Endothelial cell of umbilical vein (primary cell): ENCODE measurements around the gene NLRP3.

Experiments
- CTCF ChIP-seq, 2 donors: IDR thresholded peaks; 1 replicate in 1 of 2; 2 replicates in 1 of 2; pipeline ENCODE4 v1.5.1; 2011; ENCODE audit warnings: low read length in 2 of 2, mild to moderate bottlenecking in 2 of 2, moderate library complexity in 2 of 2, control low read depth in 1 of 2, inconsistent platforms in 1 of 2, low read depth in 1 of 2; ENCODE audit not compliant: insufficient read depth in 1 of 2; ENCODE audit errors: extremely low read depth in 1 of 2
- EZH2 ChIP-seq: IDR thresholded peaks from 2 replicates; pipeline ENCODE4 v1.6.1; 2012; ENCODE audit warnings: borderline replicate concordance, low read depth, mild to moderate bottlenecking, moderate library complexity, low read length, inconsistent platforms; ENCODE audit not compliant: severe bottlenecking
- FOS ChIP-seq: IDR thresholded peaks from 2 replicates; pipeline ENCODE4 v1.6.1; 2011; ENCODE audit warnings: mild to moderate bottlenecking, low read length, moderate library complexity, borderline replicate concordance; ENCODE audit not compliant: insufficient read depth
- JUN ChIP-seq: IDR thresholded peaks from 2 replicates; pipeline ENCODE4 v1.6.1; 2011; ENCODE audit warnings: borderline replicate concordance, low read depth; ENCODE audit not compliant: insufficient read length, insufficient read depth
- POLR2A ChIP-seq: IDR thresholded peaks from 2 replicates; pipeline ENCODE4 v1.6.1; 2012; ENCODE audit warnings: low read depth, mild to moderate bottlenecking, control low read depth, low read length
- POLR2AphosphoS5 ChIP-seq: IDR thresholded peaks from 2 replicates; pipeline ENCODE4 v1.6.1; 2012; ENCODE audit warnings: low read depth, mild to moderate bottlenecking, control low read depth, low read length, moderate library complexity; ENCODE audit not compliant: insufficient read depth
- TF ChIP-seq, protein P1 (sequence below): IDR thresholded peaks from 2 replicates; pipeline ENCODE4 v1.6.1; 2011; ENCODE audit not compliant: insufficient read depth, insufficient read length

DNA sequence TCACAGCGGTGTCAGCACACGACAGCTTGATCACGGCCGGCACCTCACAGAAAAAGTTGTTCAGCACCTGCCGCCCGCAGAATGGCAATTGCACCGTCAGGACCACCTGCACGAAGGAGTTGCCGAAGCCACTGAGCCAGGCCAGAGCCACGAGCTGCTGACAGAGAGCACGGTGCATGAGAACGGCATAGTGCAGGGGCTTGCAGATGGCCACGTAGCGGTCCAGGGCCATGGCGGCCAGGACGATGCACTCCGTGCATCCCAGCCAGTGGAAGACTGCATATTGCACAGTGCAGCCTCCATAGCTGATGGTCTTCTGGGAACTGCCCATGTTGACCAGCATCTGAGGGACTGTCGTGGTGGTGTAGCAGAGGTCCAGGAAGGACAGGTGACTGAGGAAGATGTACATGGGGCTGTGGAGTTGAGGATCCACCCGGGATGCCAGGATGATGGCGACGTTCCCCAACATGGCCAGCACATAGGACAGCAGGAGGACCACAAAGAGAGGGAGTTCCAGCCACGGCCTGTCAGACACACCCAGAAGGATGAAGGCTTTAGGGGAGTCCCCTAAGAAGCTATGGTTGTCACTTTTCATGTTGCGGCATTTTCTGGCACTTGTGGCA lies 35.5 kb downstream of the NLRP3 start:
- TF ChIP-seq CTCF (IDR thresholded peaks at IDR 0.05; ENCODE audit: extremely low read depth in 1 of 2, insufficient read depth in 1 of 2, low read depth in 1 of 2, low read length in 2 of 2), result no peak
- TF ChIP-seq, protein P1, sequence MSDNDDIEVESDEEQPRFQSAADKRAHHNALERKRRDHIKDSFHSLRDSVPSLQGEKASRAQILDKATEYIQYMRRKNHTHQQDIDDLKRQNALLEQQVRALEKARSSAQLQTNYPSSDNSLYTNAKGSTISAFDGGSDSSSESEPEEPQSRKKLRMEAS, result no peak
- TF ChIP-seq EZH2, result no peak
- TF ChIP-seq POLR2A, result no peak
- TF ChIP-seq POLR2AphosphoS5, result no peak
- TF ChIP-seq JUN, result no peak
- TF ChIP-seq FOS, result no peak
